GM04504 (cell line): ENCODE data around the gene PIP4K2C.

ENCODE experiments used
- DNase-seq: peaks from one replicate; pipeline ENCODE4 v3.0.0-alpha.2; 2012; ENCODE audit warnings: low read depth

Gene PIP4K2C

DNA sequence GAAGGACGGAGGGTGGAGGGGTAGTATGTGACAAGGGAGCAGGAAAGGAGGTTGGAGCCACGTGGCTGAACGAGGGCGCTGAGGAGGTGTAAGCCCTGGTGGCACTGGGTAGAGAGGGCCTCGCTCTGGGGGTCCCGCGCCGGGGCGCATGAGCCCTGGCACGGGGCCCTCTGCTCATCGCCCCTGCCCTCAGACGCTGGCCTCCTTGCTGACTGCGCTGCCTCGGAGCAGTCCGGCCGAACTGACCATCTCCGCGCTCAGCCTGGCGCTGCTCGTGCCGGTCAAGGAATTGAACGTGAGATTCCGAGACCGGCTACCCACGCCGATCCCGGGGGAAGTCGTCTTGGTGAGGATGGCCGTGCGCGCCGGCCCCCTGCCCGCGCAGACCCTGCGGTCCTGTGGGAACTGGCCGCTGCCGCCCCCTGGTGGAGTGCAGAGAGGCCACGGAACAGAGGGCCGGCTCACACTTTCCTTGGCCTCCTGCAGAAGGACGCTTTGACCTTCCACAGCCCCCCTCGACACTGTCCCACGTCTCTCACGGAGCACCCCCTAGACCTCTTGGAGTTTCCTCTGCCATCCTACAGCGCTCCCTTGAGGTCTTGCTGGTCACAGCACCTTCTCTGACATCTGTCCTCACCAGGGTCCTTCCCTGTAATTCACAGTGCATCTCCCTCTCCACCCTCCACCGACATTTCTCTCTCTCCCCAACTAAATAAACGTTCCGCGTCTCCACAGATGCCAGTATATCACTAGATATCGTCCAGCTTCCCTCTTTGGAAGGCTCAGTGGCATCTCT lies 30.7 kb downstream of the PIP4K2C start:
- DNase-seq: no peak

- DNase-seq: no peak
Measured at GRCh38 chr12:57622293-57623245, 31.6 kb downstream of the PIP4K2C start.

GRCh38 chr12:57623385-57623784 lies 32.4 kb downstream of the PIP4K2C start:
- DNase-seq: no peak

GRCh38 chr12:57623811-57624390 lies 32.9 kb downstream of the PIP4K2C start:
- DNase-seq: no peak

DNA sequence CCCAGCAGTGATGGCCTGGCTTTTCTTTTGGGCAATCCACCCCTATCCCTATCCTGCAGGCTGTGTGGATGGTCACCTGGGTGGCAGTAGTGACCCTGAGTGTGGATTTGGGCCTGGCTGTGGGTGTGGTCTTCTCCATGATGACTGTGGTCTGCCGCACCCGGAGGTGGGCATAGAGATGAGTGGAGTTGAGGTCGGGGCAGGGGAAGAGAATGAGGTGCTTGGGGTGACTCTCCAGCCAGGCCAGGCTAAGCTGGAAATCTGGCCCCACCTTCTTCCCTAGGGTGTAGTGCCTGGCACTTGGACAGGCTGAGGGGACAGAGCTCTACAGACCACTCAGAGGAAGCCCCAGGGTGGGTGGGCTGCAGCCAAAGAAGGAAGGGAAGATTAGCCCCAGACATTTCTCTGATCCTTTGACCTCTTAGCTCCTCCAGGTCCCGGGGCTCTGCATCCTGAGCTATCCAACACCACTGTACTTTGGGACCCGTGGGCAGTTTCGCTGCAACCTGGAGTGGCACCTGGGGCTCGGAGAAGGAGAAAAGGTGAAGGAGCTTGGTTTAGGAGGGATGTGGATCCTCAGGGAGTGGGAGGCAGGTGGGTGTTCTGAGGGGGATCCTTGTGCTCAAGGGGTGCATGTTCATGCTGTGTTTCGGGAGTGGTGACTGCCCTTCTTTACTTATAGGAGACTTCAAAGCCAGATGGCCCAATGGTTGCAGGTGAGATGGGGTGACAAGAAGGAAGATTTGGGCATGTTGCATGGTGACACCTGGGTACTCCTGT lies 33.6 kb downstream of the PIP4K2C start:
- no peak for DNase-seq

DNA sequence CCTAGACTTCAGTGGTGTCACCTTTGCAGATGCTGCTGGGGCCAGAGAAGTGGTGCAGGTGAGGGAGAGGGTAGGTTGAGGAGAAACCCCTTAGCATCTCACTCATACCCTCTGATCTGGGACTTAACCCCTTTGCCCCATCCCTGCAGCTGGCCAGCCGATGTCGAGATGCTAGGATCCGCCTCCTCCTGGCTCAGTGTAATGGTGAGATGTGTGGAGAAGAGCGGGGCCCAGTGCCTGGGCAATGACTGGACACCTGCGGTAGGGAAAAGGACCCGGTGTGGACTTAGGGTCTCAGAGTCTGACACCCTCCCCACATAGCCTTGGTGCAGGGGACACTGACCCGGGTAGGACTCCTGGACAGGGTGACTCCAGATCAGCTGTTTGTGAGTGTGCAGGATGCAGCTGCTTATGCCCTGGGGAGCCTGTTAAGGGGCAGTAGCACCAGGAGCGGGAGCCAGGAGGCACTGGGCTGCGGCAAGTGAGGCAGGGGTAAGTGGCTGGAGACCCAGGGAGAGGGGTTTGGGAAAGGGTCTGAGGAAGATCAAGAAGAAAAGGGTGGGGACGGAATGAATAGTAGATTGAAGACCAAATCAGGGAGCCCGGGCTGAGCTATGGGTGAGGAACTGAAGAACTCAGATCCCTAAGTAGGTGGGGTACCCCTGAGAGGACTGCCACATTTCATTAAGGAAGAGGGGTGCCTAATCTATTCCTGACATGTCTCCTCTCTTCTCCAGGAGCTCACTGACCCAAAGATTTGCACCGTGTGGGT lies 34.5 kb downstream of the PIP4K2C start:
- no peak for DNase-seq

DNA sequence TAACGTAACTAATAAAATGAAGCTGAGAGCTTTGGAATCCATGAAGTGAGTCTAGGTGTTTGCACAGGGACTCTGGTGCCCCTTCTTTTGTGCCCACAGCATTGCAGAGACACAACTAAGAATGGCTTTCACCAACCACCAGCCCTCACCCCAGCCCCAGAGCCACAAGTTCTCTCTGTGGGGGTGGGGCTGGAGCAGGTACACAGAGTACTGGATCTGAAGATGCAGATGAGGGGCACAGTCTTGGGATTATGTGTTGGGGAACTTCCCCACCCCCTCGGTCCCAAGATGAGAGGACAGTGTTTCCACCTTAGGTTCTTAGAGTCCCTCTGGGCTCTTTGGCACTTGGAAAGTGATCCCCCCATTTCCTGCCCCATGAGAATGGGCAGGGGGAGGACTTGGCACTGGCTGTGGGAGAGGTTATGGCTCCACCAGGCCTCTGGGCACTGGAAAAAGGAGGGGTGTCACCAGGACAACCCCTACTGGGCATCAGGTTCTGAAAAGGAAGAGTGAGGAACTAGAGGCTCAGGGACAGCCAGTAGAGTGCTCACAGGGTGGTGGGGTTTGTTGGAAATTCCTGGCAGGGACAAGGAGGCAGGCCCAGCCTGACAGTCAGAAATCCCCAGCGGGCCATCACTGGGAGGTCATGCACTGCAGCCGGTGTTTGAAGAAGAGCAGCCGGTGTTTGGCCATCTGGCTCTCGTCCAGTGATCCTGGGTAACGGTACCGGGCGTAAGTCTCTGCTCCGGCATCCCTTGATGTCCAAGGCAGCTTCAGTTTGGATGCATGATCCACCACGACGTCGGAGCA lies 35.3 kb downstream of the PIP4K2C start:
- no peak for DNase-seq

- DNase-seq: no peak
Measured at GRCh38 chr12:57626921-57627445, 36.0 kb downstream of the PIP4K2C start.

DNA sequence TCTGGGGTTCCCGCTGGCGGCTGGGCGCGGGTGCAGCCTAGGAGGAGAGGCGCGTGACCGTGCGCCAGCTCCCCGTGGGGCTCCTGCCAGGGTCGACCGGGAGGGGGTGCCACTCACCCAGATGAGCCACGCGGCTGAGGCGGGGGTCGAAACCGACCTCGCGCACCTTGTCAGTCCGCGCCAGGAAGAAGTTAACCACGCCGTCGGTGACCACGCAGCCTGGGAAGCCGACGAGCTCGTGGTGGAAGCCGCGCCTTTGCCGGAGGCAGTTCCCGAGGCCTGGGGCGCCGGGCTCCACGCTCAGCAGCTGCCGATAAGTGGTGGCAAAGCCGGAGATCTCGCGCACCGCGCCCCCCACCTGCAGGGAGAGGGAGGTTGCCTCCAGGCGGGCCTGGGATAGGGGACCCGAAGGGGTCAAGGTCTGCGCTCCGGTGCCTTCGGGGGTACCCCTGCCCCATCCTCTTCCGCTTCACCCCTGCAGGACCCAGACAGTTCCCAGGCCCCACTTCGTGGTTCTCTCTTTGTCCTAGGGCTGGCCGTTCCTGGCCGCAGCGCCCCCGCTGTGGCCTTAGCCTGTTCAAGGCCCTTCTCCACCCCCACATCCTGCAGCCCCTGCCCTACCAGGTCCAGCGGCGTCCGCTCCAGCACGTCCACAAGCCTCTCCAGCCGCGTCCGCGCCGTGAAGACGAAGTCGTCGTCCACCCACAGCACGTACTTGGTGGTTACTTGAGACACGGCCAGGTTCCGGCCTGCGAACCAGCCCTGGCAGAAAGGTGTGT lies 36.7 kb downstream of the PIP4K2C start:
- no peak for DNase-seq

- no peak for DNase-seq
Measured at GRCh38 chr12:57628280-57629191, 37.5 kb downstream of the PIP4K2C start.

DNA sequence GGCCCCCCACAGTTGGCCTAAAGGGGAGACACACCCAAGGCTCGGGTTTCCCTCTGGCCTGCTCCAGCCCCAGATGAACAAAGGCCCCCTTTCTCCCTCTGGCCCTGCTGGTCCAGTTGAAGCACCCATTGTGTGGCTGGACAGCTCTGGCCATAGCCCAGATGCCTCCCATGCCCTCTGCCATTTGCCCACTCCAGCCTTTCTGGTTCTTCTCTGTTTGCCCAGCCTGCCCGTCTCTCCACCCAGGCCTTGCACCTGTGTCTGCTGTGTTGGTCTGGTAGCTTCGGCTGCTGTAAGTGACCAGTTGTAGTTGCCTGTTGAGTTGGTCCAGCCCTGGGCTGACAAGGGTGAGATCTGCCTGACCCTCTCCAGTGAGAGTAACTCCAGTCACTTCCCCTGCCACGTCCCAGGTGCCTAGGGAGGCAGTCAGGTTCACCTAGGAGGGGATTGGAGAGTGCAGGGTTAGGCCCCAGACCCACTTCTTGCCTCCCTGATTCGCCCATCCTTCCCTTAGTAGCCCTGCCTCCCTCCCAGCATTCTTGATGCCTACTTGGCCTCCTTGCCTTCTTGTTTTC lies 39.0 kb downstream of the PIP4K2C start:
- DNase-seq: no peak

GRCh38 chr12:57630891-57631433 lies 40.0 kb downstream of the PIP4K2C start:
- no peak for DNase-seq

DNA sequence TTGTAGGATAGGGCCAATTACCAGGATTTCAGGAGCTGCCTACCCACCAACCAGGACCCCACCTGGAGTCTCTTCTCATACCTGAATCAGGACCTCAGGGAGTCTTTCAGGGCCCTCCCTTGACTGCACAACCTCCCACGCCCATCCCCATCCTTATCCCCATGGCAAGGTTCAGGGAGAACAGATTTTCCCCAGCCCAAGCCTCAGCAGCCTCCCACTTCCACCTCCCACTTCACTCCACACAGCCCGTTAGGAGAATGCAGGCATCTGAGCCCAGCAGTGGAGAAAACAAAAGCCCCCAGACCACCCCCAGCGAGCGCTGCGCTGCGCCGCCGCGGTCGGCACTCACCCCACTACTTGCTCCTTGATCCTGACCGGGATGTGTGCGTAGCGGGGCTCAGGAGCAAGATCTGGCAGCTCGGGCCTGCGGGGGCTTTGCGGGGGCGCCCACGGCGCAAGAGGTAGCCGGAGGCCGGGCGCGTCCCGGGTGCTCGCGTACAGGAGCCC lies 40.6 kb downstream of the PIP4K2C start:
- DNase-seq: no peak

DNA sequence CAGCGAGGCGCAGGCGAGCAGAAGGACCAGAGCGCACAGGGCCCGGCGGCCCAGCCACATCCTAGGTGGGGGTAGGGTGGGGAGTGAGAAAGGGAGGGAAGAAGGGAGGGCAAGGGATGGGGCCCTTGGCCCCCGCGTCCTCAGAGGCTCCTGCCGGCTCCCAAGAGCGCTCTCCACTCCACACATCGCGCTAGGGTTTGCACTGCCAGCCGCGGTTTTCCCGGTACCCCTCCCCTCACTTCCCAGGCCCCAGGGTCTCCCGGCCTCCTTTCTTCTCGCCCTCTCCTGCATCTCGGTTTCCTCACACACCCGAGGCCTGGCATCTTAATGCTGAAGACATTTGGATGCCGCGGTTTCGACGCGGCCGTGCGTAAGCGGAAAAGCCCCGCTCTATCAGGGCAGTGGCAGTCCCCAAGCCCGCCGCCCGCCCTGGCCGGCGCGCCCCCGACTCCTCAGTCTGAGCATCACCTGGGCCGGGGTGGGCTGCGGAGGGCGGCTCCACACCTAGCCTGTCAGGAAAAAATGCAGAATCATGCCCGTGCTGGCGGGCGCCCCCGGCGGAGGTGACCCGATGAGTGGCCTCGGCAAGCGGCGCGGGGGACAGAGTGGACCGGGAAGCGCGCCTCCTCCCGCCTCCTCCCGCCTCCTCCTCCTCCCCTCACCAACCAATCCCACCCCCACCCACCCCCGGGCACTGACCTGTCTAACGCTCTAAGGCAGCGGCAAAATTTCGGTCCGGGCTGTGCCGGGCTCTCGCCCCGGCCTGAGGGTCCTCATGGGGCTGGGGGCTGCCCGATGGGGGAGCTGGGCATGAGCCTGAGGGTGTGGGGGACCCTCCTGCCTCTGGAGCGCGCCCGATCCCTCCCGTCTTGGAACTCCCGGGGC lies 41.3 kb downstream of the PIP4K2C start:
- DNase-seq: no peak

DNA sequence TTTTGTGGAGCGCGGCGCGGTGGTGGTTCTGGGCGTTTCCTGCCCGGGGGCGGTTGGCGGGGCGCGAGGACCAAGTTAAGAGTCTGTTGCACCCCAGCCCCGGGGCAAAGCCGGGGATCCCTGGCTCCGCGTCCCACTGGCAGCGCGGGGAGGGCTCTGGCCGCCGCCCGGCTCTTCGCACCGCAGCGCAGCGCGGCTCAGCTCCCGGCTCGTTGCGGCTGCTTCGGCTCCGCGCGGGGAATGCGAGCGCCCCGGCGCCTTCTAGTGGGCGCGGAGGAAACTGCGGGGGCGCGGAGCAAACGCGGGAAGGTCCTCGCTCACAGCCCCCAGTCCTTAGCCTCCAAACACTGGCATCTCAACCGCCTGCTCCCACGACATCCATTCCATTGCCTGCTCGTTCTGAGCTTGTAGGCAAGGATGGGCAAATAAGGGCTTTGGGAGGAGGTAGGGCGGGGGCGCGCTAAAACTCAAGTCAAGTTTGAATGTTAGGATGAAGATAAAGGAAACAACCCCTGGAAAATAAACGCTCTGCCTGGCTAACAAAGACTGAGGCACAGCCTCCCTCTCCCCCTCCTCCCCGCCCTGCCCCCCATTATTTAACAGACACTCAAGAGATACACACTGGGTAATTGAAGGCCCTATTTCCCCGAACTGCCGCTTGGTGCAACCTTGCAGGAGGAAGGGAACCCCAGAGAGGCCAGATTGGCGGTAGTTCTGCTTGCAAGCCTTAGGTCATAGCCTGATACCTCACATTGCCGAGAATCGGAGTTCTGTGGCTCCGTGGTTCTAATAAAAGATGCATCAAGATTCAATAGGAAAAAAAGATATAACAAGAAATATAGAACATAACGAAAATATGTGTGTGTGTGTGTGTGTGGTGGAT lies 42.2 kb downstream of the PIP4K2C start, which contains the start of gene B4GALNT1:
Gene B4GALNT1, minus strand, starts transcription at position 244 of the 883 bp plus-strand sequence. CDS start 1,069 bp downstream, outside the sequence.
- DNase-seq: no peak
